ENCODE measurements around the gene FRA10AC1.
"Not testable (repeated sequence)": the region's sequence is repeated elsewhere in the genome, so short reads cannot be mapped to it uniquely, and the experiment has no call there.

Gene FRA10AC1

GRCh38 chr10:93701866-93702209 is 554 bp downstream of the FRA10AC1 start:
- peak; percentile 15 for DNase-seq

- DNase-seq = no peak
These were observed 5.2 kb downstream of the FRA10AC1 start for GRCh38 chr10:93697207-93697606.

GRCh38 chr10:93696582-93696981 is 5.8 kb downstream of the FRA10AC1 start:
- not testable (repeated sequence) for DNase-seq

- DNase-seq = peak; percentile 94
These were observed 6.7 kb downstream of the FRA10AC1 start for GRCh38 chr10:93695740-93696139.

- no peak for DNase-seq
These were observed 14.7 kb downstream of the FRA10AC1 start for GRCh38 chr10:93687737-93688136.

GRCh38 chr10:93680412-93681047 is 21.9 kb downstream of the FRA10AC1 start:
- peak; percentile 71 for DNase-seq

GRCh38 chr10:93678805-93679587 is 23.4 kb downstream of the FRA10AC1 start:
- no peak for DNase-seq

- DNase-seq = no peak
These were observed 24.0 kb downstream of the FRA10AC1 start for GRCh38 chr10:93678386-93678785.

GRCh38 chr10:93673791-93674190 is 28.6 kb downstream of the FRA10AC1 start:
- no peak for DNase-seq

- no peak for DNase-seq
These were observed 29.5 kb downstream of the FRA10AC1 start for GRCh38 chr10:93672890-93673289.

GRCh38 chr10:93672022-93672678 is 30.2 kb downstream of the FRA10AC1 start:
- no peak for DNase-seq

GRCh38 chr10:93671042-93671441 is 31.4 kb downstream of the FRA10AC1 start:
- DNase-seq = no peak

GRCh38 chr10:93670372-93670771 is 32.0 kb downstream of the FRA10AC1 start:
- DNase-seq = no peak

- DNase-seq = no peak
These were observed 34.6 kb downstream of the FRA10AC1 start for GRCh38 chr10:93667795-93668194.

GRCh38 chr10:93666030-93666429 is 36.4 kb downstream of the FRA10AC1 start:
- no peak for DNase-seq

- DNase-seq = no peak
These were observed 44.6 kb downstream of the FRA10AC1 start for GRCh38 chr10:93657757-93658156.

- DNase-seq = no peak
These were observed 46.2 kb downstream of the FRA10AC1 start for GRCh38 chr10:93656155-93656554.

GRCh38 chr10:93654201-93654600 is 48.2 kb downstream of the FRA10AC1 start:
- no peak for DNase-seq

GRCh38 chr10:93652857-93653256 is 49.5 kb downstream of the FRA10AC1 start:
- no peak for DNase-seq

- no peak for DNase-seq
These were observed 62.6 kb downstream of the FRA10AC1 start for GRCh38 chr10:93639791-93640190.

- DNase-seq = peak; percentile 56
These were observed 71.5 kb downstream of the FRA10AC1 start for GRCh38 chr10:93630625-93631557.

- DNase-seq = peak; percentile 19
These were observed 72.6 kb downstream of the FRA10AC1 start for GRCh38 chr10:93629647-93630305.
